Colon (tissue), 2 donors: ENCODE measurements around the gene CFAP57.

Source experiments
- FAIRE-seq: peaks from 2 replicates; lab custom pipeline; 2012; peaks lifted over from hg19 to GRCh38; lab: Jason Lieb, UNC
- donor health status: control.
- donor health status: control.

Gene CFAP57

DNA sequence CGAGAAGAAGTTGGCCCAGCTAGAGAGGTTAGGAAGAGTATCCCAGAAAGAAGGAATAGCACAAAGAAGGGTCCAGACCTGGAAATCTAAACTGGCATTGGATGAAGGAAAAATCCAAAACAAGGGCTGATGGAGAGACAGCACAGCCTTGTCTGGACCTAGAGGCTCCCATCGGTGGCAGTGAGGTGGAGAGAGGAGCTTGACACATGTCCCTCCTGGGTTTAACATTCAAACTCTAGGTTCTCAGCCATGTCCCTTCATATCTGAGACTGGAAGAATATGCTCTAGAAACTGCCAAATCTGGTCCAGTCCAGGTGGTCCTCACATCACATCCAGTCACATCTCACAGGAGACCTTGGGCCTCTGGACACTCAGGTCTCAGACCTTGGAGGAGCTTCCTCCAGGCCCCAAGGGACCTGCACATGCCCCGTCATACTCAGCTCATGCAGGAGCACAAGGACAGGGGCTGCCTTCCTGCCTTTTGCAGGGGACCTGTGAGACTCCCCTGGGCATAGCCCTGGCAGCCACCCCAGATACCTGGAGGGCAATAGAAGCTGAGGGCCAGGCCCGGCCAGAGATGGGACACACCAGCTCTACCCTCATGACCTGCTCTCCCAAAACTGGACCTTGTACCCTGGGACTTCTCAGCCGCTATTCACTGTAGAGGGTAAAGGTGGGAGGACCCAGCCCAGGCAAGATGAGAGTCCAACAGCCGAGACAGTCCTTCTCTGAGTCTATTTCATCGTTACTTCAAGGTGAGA lies 105.2 kb downstream of the CFAP57 start:
- no peak for FAIRE-seq

DNA sequence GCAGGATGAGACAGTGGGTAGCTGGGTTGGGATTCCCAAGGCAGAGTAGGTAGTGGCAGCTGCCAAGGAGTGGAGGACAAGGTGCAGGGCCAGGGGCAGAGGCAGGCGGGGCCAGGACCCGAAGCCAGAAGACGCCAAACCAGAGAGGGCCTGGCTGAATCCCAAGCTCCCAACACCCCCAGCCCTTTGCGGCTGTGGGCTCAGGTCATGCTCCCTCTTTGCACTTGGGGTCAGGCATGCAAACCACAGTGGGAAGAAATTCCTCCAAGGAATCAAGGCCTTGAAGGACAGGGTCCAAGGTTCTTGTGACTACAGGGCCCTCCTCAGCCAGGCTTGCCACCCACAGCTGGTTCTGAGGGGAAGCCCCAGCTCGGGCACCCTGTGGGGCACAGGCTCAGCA lies 107.0 kb downstream of the CFAP57 start:
- FAIRE-seq: no peak

DNA sequence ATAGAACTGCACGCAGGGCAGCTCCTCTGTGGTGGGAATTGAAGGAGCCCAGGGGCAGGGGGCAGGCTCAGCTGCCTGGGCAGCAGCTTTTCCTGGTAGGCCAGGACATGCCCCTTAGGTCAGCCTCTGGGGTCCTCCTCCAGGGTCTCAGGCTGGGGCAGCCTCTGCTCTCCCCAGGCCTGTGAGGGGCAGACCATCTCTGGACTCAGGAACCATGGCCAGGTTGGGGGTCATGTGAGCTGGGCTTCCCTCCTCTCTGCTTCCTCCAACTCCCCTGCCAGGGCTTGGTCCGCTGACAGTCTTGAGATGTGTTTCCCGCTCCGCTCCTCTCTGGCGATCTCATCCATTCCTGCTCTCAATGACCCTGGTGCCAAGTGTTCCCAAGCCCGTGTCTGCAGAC lies 107.5 kb downstream of the CFAP57 start:
- no peak for FAIRE-seq

DNA sequence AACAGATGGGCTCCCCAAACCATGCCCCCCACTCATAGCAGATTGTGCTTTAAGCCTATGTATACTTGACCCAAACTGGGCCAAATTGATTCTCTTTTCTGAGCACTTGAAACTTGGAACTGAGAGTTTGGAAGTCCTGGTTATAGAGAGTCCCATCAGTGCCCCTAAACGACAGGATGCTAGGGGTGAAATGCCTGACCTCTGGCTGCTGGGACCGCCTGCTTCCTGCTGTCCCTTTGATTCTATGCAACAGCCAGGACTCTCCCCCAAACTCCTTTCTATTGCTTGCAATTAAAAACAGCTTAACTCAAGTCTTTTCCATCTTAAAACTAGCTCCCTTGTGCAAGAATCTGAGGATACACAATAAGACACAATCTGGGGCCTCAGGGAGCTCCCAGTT lies 108.6 kb downstream of the CFAP57 start:
- no peak for FAIRE-seq

DNA sequence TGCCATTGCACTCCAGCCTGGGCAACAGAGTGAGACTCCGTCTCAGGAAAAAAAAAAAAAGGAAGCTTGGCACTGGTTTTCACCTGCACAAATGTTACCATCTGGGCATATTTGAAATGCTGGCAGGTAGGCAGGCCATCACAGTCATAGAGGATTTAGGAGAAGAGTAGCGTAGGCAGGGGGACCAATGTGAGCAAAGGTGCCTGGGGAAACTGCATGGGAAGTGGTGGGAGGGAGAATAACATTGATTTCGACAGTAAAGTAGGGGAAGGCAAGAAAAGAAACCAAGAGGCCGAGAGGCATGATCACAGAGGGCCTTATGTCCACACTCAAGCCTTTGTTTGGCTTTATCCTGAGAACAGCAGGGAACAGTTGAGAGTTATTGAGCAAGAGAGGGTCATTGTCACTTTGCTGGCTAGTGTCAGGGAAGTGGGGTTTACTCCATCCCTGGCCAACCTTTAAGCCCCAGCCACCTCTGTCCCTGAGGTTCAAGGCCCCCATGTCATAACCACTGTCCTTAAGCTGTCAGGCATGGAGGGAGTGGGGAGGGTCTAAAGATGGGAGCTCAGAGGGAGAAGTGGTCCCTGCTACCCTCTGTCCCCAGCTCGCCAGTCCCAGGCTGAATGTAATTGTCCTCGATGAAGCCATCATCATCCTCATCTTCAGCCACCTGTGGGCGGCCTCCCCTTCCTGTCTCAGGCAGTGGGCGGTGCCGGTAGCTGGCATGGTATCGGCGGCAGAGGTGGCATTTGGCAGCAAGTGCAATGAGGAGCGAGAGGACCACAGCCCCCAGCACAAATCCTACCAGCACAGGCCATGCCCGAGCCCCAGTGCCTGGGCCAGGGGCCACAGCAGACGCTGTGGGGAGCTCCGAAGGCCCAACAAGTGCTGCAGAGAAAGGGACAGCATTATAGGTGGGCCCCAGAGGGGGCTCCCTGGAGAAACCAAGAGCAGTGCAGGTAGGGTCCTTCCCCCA lies 110.4 kb downstream of the CFAP57 start:
- no peak for FAIRE-seq

DNA sequence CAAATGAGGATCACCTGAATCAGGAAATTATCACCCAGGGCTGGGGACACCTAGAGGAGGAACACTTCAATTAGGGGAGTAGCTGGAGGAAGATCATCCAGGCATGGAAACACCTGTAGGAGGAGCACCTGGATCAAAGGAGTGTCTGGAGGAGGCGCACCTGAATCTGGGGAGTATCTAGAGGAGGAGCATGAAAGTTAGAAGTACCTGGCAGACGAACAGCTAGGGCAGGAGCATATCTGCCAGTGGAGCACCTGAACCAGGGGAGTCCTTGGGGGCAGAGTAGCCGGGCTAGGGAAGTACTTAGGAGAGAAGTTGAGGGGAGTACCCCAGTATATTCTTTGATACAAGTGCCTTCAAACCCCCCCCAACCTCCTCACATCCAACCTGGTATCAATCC lies 111.9 kb downstream of the CFAP57 start:
- FAIRE-seq: no peak

DNA sequence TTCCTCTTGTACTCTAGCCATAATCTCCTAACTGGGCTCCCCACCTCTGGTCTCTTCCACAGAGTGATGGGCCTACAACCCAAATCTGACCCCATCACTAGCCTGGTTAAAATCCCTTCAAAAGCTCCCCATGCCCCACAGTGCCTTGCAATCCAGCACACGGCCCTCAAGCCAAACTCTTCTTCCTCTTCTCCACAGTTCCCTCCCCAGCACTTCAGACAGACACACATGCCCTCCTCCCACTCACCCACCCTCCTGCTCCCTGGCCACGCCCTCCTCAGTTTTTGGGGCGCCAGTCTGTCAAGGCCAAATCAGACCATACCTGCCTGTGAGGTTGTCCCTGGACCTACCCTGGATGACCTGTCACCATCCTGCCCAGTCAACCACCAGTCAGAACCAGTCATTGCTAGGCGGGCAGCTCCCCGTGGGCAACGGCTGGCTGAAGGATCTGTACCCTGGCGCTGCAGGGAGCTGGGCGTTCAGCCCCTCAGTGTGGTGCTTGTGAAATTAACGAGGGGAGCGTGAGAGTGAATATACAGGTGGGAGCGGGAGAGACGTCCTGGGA lies 112.5 kb downstream of the CFAP57 start:
- no peak for FAIRE-seq

DNA sequence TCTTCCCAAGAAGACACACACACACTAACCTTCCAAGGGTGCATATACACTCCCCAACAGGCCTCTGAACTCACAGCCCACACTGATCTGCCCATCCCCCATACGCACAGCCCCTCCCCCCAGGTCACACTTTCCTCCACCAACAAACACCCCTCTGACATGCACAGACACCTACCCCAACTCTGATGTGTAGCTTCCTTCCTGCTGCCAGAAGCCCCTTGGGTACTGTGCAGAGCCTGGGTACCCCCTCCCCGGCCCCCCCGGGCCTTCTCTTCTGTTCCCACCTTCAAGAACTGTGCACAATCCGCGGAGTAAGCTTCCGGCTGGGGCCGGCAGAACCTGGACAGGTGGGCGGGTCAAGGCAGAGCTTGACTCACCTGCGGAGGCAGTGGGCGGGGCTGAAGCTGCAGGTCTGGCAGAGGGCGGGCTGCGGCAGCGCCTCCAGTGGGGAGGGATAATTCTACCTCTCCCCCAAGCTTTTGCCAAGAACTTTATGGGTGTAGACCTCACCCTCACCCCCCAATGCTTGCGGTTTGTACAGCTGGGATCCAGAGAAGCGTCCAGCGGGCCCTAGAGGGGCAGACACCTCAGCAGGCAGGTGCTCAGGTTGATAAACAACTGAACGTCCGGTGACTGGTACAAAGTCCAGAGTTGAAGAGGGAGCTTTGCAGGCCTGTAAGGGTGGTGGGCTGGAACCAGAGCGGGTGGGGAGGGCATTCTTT lies 113.3 kb downstream of the CFAP57 start, which contains the start of gene C1orf210:
C1orf210 (minus strand) TSS at position 313 of the 722 bp plus-strand sequence. CDS start 2,311 bp downstream, outside the sequence.
- no peak for FAIRE-seq

DNA sequence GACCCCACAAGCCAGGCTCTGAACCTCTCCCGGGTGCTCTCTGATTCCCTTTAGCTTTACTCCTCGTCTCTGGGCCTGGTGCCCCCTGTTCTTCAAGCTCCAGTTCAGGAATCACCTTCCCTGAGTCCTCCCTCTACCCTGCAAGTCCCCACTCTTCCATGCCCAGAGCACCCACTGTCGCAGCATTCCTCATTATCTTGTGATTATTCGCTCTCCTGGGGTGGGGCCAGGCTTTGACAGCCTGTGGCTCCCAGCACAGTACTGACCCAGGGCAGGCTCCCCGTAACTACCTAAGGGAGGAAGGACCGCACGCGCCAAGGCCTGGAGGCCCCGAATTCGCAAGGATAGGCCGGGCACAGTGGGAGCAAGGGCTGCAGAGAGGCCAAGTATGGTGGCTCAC lies 114.0 kb downstream of the CFAP57 start:
- no peak for FAIRE-seq

DNA sequence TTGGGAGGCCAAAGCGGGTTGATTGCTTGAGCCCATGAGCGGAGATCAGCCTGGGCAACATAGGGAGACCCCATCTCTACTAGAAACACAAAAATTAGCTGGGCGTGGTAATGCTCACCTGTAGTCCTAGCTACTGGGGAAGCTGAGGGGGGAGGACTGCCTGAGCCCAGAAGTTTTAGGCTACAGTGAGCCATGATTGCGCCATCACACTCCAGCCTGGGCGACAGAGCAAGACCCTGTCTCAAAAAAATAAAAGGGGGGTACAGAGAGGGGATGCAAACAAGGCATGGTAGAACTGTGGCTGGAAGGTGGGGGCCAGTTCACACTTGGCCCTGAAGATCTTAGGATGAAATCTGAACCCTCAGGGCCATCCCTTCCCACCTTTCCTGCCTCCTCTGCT lies 114.4 kb downstream of the CFAP57 start:
- FAIRE-seq: no peak

DNA sequence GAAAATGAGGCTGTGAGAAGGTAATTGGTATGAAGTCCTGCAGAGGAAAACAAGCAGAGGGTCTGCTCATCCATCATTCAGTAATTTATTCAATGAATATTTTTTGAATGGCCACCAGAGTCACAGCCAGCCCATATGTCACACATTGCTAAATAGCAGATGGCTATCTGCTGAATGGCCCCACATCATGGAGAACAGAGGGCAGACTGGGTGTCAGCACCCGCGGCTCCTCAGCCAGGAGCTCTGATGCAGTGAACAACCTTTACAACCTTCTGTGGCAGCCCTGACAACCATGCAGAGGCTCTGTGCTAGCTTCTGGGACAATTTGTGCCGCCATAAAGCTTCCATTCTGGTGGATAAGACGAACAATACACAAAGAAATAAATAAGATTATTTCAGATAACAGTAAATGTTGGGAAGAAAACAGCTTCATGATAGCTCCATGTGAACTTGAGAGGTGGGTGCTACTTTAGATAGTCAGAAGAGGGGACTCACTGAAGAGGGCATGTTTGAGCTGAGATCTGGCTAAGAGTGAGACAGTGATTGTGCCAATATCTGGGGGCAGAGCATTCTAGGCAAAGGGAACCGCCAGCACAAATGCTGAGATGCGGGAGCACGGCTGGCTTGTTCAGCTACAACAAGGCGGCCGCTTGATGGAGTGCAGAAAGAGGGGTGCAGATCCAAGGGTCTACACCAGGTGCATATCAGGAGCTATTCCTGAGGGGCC lies 116.1 kb downstream of the CFAP57 start:
- FAIRE-seq: no peak

DNA sequence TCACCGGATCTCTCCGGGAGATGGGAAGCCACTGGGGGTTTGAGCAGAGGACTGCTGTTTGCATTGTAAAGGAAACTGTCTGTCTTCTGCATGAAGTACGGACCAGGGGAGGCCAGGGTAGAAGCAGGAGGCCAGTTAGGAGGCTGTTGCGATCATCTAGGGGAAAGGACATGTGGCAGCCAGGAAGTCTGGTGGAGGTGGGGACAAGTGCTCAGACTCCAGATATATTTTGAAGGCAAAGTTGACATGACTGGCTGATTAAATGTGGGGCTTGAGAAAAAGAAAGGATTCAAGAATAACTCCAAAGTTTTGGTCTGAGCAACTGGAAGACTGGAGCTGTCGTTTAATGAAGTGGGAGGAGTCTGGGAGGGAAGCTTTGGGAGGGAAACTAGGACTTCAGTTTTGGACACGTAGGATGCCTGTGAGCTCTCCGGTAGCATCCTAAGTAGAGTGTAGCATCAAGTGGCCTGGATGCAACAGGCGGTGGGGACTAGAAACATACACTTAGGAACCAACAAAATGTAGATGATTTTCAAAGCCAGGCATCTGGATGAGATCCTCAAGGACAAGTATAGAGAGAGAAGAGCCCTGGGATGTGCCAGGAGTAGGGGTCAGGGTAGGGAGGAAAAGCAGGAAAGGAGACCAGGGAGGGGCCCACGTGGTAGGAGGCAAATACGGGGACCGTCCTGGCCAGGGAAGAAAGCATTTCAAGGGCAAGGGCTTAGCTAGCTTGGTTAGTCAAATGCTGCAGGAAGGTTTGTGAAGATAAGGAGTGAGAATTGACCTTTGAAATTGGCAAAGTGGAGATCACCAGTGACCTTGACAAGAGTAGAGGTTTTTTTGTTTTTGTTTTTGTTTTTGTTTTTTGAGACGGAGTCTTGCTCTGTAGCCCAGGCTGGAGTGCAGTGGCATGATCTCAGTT lies 116.9 kb downstream of the CFAP57 start:
- no peak for FAIRE-seq

DNA sequence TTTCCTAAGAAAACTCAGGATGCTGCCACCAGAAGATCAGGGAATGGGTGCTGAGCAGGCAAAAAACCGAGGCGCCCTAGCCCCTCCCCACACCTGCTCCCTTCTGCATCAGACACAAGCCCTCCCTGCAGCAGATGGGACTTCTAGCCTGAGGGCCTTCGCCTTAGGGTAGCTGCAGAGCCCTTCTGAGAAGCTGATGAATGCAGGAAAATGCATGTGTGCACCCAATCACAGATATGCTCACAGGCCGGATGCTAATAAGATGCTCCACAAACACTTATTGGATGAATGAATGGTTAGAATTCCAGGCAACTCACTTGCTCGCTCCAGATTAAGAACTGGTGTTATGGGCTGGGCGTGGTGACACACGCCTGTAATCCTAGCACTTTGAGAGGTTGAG lies 120.1 kb downstream of the CFAP57 start:
- no peak for FAIRE-seq

DNA sequence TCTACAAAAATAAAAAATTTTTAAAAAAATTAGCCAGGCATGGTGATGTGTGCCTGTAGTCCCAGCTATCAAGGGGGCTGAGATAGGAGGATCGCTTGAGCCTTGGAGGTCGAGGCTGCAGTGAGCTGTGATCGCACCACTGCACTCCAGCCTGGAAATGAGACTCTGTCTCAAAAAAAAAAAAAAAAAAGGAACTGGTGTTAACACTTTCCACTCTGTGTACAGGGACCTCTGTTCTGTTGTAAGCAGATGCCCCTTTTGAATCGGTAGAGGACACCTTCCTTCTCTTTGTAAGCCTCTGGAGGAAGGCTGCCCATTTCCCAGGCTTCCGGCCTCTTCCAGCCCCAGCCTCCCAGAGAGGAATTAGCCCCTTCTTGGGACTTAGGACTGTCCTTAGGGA lies 120.5 kb downstream of the CFAP57 start:
- no peak for FAIRE-seq

DNA sequence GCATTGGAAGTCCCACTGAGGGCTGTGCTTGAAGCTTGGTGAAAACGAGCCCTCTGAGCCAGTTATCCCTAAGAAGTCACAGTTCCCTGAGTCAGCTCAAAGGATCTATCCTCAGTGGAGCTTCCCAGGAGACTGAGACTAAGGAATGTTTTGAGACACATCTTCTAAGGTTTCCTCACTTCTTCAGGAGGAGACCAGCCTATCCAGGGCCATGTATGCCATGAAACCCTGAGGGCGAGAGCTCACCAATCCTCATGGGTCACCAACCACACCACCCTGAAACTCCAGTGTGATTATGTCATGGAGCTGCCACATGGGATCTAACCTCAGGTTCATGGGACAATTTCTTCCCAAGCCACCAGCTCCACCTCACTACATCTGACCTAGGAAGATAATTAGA lies 121.0 kb downstream of the CFAP57 start:
- no peak for FAIRE-seq

DNA sequence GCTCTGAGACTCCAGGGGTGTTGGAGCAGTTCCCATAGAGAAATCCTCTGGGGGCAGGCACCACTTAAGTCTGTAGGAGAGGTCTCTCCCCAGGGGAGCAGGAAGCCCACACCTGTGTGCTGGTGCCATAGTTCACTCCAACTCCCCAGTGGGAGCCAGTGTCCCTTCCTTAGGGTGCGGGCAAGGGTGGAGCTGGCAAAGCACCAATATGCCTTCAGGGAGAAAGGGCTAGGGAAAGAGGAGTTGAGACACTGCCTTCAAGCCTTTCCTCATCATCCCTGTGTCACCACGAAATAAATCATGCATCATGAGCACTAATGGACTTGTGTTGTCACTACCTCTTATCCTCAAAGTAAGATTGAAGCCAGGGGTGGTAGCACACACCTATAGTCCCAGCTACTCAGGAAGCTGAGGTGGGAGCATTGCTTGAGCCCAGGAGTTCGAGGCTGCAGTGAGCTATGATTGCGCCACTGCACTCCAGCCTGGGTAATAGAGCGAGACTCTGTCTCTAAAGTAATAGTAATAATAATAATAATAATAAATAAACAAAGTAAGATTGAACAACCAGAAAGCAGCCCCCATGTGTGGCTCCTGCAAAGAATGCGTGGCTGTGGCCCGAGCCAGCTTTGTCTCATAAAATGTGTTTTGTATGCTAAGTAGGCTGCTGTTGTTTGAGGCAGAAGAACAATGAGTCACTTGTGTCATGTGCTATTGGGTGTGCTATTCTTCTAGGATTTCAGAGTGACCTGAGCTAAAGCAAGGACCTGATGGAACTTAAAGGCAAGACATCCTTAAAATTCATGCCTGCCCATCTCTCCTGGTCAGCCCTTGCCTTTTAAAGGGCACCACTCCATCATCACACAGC lies 122.0 kb downstream of the CFAP57 start:
- no peak for FAIRE-seq

DNA sequence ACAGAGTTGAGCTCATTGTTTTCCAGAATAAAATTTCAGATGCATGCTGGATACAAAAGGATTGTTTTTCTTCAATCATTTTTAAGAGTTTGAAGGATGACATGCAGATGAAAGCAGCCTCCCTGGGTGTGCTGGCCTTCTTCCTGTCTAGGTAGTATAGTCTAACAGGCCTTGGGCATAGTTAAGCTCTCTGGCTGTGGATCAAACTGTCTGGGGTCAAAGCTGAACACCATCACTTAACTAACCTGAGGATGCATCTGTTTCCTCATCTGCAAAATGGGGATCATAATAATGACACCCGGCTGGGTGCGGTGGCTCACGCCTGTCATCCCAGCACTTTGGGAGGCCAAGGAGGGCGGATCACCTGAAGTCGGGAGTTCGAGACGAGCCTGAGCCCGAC lies 122.6 kb downstream of the CFAP57 start:
- FAIRE-seq: no peak

DNA sequence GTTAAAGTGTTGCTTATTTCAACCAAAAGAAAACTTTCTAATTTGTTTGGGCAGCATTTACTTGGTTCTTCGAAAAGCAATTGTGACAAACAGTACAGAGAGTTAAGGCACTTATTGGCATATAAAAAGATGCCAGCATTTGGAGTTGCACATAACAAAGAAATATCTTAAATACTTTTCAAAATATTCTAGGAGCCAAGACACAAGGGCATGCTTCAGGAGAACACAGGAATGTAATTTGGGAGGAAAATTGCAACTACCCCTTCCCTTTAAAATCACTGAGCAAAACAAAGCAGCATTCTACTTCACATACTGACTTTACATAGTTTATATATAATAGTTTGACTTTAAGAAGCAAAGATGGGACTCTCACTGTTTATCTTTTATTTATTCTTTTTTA lies 124.1 kb downstream of the CFAP57 start:
- no peak for FAIRE-seq

DNA sequence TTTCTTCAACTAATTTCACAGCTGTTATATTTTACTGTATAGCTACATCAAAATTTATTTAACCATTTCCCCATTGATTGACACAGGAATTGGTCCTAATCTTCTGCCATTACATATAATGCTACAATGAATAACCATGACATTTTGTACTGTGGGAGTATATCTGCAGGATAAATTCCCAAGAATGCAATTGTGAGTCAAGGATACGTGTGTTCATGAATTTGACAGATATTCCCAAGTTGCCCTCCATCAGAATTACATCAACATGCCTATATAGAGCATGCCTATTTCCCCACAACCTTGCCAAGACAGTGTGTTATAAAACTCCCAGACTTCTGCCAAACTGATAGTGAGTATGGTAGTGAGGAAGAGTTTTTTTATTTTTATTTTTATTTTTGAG lies 125.9 kb downstream of the CFAP57 start:
- no peak for FAIRE-seq
